HepG2 (cell line): ENCODE measurements around the gene EDC3.

Source experiments
- POLR2A ChIP-seq, 2 experiments: IDR thresholded peaks; 2 replicates each; pipeline ENCODE4 v1.6.1; 2011; ENCODE audit warnings: low read depth in 2 of 2, low read length in 2 of 2, mild to moderate bottlenecking in 1 of 2, moderate library complexity in 1 of 2; ENCODE audit not compliant: insufficient read depth in 1 of 2
- U2AF1 ChIP-seq: fragments of 200-400 bp; formaldehyde crosslinking; optimal IDR thresholded peaks from 2 replicates; pipeline ENCODE3; 2017; ENCODE audit warnings: mild to moderate bottlenecking, low read depth, low read length

- TF ChIP-seq U2AF1 (no peak), POLR2A (IDR thresholded peaks at IDR 0.05; ENCODE audit: insufficient read depth in 1 of 2, low read depth in 2 of 2, low read length in 2 of 2) (no peak)
Measured at GRCh38 chr15:74710319-74711094, 14.7 kb upstream of the EDC3 start.
